ENCODE data around the gene BNIPL. TPM values are rescaled to one million over a fixed set of nuclear protein-coding genes. Genes with fewer than 3 reads are reported as not detected.

Gene BNIPL
- total and polyA plus RNA-seq, 2 of the 13 experiments (the other 11 are each of a cell fraction or from before 2014, with no cell fraction given), result 0.40 to 1.1 TPM

GRCh38 chr1:151008244-151009205 is 27.9 kb upstream of the BNIPL start, which contains the start of gene PRUNE1 (continued):
- TF ChIP-seq PATZ1 (CRISPR knock-in tag; IDR thresholded peaks at IDR 0.05) (peak; percentile 48), FOXC1 (CRISPR knock-in tag; IDR thresholded peaks at IDR 0.05; ENCODE audit: borderline replicate concordance) (0 out of 2 replicates have a peak, but pooled peaks have one; percentile 65), ZBTB44 (CRISPR knock-in tag; IDR thresholded peaks at IDR 0.05) (no peak), ZNF17 (CRISPR knock-in tag; IDR thresholded peaks at IDR 0.05) (no peak), SRSF1 (optimal IDR thresholded peaks at IDR 0.05; ENCODE audit: low read depth, low read length) (no peak), MAX (IDR thresholded peaks at IDR 0.05) (peak; percentile 53; the same call in 1 of the 2 replicates), CSRNP1 (CRISPR knock-in tag; IDR thresholded peaks at IDR 0.05) (peak; percentile 89; the same call in 1 of the 2 replicates), ZNF891 (CRISPR knock-in tag; IDR thresholded peaks at IDR 0.05) (peak; percentile 80; the same call in 1 of the 2 replicates), SOX5 (CRISPR knock-in tag; IDR thresholded peaks at IDR 0.05; ENCODE audit: borderline replicate concordance) (peak; percentile 58; the same call in 1 of the 2 replicates), ATF6 (CRISPR knock-in tag; conservative IDR thresholded peaks at IDR 0.05) (no peak), TBP (CRISPR knock-in tag; IDR thresholded peaks at IDR 0.05) (no peak), UBTF (CRISPR knock-in tag; IDR thresholded peaks at IDR 0.05) (peak; percentile 70), ZNF639 (CRISPR knock-in tag; conservative IDR thresholded peaks at IDR 0.05) (no peak; the same call in 1 of the 2 replicates), FOXM1 (CRISPR knock-in tag; IDR thresholded peaks at IDR 0.05) (no peak)
